HG02884 (cell line): ENCODE data around the gene WWC2.
"Not testable (repeated sequence)": the region's sequence is repeated elsewhere in the genome, so short reads cannot be mapped to it uniquely, and the experiment has no call there.

Experiments used
- ATAC-seq: cut with Tn5 transposase; IDR thresholded peaks from one replicate; pipeline ENCODE4 v1.9.1; 2021; ENCODE audit warnings: mild to moderate bottlenecking, moderate library complexity; ENCODE audit not compliant: unreplicated experiment

WWC2 gene

GRCh38 chr4:183193730-183194338 is 94.8 kb downstream of the WWC2 start:
- not testable (repeated sequence) for ATAC-seq

GRCh38 chr4:183195534-183195933 is 96.5 kb downstream of the WWC2 start:
- ATAC-seq: no peak

DNA sequence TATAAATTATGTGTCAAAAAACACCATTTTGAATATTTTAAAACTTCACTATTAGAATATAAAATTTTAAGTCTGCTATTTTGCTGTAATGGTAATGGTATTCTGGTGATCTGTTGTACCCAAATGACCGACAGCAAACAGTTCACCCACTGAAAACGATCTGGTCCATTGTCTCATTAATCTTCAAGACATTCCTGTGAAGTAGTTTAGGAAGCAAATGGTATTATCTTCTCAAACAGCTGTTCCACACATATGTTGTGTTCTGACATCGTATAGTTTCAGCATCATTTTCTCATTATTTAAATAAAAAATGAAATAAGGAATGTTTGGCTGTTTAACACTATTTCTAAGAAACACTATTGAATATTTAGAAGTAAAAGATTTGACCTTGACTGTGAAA is 98.1 kb downstream of the WWC2 start:
- ATAC-seq: no peak

- no peak for ATAC-seq
Observed at GRCh38 chr4:183200453-183200852, 101.4 kb downstream of the WWC2 start.

GRCh38 chr4:183201331-183201730 is 102.3 kb downstream of the WWC2 start:
- ATAC-seq: no peak

- ATAC-seq: no peak
Observed at GRCh38 chr4:183202523-183202922, 103.5 kb downstream of the WWC2 start.

- ATAC-seq: no peak
Observed at GRCh38 chr4:183204793-183205192, 105.7 kb downstream of the WWC2 start.

DNA sequence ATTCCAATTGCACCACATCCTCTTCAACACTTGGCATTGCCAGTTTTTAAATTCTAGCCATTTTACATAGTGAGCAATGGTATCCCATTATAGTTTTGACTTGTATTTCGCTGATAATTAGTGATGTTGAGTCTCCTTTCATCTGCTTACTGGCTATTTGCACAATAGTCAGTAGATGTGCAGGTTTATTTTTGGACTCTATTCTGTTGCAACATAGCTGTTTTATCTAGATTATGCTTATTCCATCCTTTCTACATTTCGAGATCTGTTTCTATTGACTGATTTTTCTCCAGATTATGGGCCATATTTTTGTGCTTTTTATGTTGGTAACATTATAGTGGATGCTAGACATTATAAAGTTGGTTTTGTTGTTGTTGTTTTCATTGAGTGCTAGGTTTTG is 106.1 kb downstream of the WWC2 start:
- no peak for ATAC-seq

DNA sequence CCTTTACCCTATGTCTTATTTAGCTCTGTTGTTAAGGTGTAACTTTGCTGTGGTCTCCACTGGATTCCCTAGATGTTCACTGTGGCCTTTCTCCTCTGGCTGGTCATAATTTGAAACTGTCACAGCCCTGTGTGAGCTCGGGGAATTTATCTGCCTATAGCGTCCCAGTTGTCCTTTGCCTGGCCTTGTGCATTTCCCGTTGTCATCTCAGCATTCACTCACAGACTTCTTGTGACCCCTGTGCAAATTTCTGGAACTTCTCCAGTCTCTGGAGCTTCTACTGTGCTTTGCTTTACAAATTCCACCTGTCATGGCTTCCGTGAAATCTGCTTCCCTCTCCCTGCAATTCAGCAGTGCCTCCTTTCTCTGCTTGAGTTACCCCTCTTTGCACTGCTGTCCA is 106.7 kb downstream of the WWC2 start:
- no peak for ATAC-seq

- no peak for ATAC-seq
Observed at GRCh38 chr4:183211533-183211932, 112.5 kb downstream of the WWC2 start.

DNA sequence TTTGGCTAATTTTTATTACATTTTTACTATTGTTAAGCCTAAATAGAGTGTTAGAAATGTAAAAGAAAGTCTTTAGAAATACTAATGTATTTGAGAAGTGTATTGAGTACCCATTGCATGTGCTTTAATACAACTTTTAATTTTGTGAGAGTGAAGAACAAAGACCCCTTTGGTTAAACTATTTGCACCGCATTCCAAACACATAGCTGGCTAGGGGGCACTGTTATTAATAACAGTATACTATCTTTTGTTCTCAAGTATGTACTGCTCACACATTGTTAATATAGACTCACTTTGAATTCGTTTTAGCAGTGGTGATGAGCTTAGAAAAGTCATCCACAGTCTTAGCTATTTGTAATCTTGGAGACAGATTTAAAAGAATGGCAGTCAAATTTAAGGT is 114.9 kb downstream of the WWC2 start:
- ATAC-seq: no peak

DNA sequence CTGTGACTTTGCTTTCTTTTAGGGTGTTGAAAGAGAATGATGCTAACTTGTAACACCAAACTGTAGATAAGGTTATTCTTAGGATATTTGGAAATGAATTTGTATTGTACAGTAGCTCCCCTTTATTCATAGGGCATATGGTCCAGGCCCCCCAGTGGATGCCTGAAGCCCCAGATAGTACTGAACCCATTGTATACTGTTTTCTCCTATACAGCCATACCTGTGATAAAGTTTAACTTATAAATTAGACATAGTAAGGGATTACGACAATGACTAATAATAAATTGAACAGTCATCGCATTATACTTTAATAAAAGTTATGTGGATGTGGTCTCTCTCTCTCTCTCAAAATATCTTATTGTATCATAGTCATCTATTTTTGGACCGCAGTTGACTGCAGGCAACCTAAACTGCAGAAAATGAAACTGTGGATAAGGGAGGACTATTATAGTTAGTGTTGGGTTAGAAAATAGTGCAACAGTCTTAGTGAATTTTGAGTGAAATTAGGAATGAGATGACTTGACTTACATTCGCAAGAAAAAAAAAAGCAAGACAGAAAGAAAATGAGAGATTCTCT is 115.9 kb downstream of the WWC2 start:
- no peak for ATAC-seq

DNA sequence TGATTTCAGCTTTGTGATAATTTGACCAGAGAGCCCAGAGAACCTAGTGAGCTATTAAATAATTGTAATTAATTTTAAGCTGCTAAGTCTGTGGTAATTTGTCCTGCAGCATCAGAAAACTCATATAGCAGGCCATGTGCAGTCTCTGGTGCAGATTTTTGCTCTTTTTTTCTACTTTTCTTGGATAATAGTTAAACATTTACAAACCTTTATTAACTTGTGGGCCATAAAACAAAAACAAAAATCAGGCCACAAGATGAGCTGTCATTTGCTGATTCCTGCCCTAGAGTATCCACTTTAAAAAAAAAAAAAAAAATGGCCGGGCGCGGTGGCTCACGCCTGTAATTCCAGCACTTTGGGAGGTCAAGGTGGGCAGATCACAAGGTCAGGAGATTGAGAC is 121.2 kb downstream of the WWC2 start:
- ATAC-seq: no peak

DNA sequence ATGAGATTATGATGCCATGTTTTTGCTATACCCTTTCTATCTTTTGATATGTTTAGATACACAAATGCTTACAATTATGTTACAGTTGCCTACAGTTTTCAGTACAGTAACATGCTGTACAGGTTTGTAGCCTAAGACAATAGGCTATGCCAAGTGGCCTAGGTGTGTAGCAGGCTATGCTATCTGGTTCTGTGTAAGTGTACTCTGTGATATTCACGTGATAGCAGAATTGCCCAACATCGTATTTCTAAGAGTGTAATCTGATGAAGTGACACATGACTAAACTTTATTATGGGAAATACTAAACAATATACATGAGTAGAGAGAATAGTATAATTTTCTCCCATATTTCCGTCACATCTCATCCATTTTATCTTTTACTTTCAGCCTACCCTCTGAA is 124.0 kb downstream of the WWC2 start:
- ATAC-seq: no peak

DNA sequence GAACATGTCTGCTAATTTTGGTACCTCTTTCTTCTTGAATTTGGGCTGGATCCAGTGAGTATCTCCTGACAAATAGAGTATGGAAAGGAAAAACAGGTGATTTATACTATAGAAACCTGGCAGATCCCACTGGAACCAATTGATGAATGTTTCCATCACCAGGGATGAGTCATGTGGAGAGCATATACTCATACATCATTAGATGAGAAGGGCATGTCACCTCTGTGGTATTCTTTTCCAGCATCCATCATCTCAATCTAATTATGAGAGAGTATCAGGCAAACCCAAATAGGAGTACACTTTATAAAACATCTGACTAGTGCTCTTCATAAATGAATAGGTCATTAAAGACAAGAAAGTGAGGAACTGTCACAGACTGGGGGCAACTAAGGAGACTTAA is 130.3 kb downstream of the WWC2 start:
- no peak for ATAC-seq

GRCh38 chr4:183240581-183241321 is 141.7 kb downstream of the WWC2 start:
- ATAC-seq: no peak

DNA sequence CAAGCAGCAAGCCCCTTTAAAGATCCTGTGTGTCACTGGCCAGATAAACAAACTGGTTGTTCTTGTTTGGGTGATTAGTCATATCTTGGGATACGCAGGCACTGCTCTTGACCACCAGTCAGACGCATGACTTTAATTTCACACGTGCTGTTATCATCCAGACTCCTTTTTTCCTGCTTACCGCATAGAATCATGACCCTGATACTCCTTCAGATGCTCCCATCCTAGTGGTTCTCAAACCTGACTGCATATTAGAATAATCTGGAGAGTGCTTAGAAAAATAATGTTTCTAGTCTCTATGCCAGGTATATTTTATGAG is 142.2 kb downstream of the WWC2 start:
- ATAC-seq: no peak

GRCh38 chr4:183241721-183242151 is 142.7 kb downstream of the WWC2 start:
- no peak for ATAC-seq

DNA sequence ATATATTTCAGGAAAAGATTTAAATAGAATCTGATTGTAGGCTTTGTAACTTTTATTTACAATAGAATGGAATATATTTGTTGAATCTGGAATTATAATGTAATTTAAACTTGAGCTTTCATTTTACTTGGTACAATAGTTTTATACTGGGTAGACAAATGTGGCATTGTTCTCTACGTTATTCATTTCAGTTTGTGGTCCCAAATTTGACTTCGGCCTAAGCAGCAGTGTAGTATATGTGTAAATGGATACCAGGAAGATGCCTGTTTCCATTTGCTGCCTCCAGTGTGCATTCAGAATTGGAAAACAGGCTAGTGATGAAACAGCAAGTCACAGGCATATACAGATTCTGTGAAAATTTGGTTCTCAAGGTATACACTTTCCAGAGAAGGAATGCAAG is 143.2 kb downstream of the WWC2 start:
- no peak for ATAC-seq

GRCh38 chr4:183244019-183244418 is 145.0 kb downstream of the WWC2 start:
- no peak for ATAC-seq

GRCh38 chr4:183244506-183244905 is 145.4 kb downstream of the WWC2 start:
- ATAC-seq: no peak

- ATAC-seq: no peak
Observed at GRCh38 chr4:183248201-183248600, 149.1 kb downstream of the WWC2 start.

DNA sequence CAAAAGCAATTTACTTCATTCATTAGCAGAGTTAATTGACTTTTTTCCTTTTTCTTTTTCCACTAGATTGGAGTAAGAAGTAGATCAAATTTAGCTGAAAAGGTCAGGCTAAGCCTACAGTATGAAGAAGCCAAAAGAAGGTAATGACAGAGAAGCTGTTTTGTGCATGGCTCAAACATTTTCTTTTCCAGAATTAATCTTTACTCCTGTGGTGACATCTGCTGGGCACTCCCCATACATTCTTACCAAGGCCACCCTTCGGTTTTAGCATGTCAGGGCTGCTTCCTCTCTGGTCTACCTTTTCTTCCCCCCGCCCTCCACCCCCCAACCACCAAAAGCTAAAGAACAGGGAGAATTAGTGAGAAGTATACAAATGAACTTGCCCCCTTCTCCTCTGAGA is 150.8 kb downstream of the WWC2 start:
- ATAC-seq: no peak
